Heart left ventricle (tissue), 16 donors: ENCODE measurements around the gene GNB2. TPM values are rescaled to one million over a fixed set of nuclear protein-coding genes. Genes with fewer than 3 reads are reported as not detected.

Experiments used
- ATAC-seq, 4 donors: fragments of 200-7000 bp; cut with Tn5 transposase; one replicate each; pipeline ENCODE4 v1.9.1; 2020 to 2022; ENCODE audit warnings: moderate library complexity in 4 of 4, mild to moderate bottlenecking in 3 of 4, moderate number of reproducible peaks in 1 of 4
- DNase-seq, 5 donors: peaks; one replicate each; pipeline ENCODE4 v3.0.0-alpha.2; 2020
- H3K27ac ChIP-seq, 12 donors: fragments of 200-600 bp; sonication (generic) in 4 of 12; one replicate each; pipeline versions ENCODE4 v1.5.0 to v1.8.0; 2016 to 2022; ENCODE audit warnings: mild to moderate bottlenecking in 2 of 12
- H3K27me3 ChIP-seq, 9 donors: fragments of 200-600 bp; sonication (generic) in 2 of 9; one replicate each; pipeline versions ENCODE4 v1.5.1 to v1.8.0; 2016 to 2022; ENCODE audit warnings: mild to moderate bottlenecking in 3 of 9
- H3K36me3 ChIP-seq, 9 donors: fragments of 200-600 bp; sonication (generic) in 2 of 9; one replicate each; pipeline versions ENCODE4 v1.5.0 to v1.8.0; 2018 to 2022; ENCODE audit warnings: mild to moderate bottlenecking in 2 of 9
- H3K4me1 ChIP-seq, 12 donors: fragments of 200-600 bp; sonication (generic) in 4 of 12; one replicate each; pipeline versions ENCODE4 v1.5.0 to v1.8.0; 2016 to 2022; ENCODE audit warnings: mild to moderate bottlenecking in 3 of 12
- H3K4me3 ChIP-seq, 12 donors: fragments of 200-600 bp; sonication (generic) in 4 of 12; one replicate each; pipeline versions ENCODE4 v1.5.0 to v1.8.0; 2017 to 2022; ENCODE audit warnings: mild to moderate bottlenecking in 9 of 12, moderate library complexity in 4 of 12
- H3K9me3 ChIP-seq, 12 donors: fragments of 200-600 bp; sonication (generic) in 4 of 12; one replicate each; pipeline versions ENCODE4 v1.5.0 to v1.8.0; 2016 to 2022; ENCODE audit warnings: mild to moderate bottlenecking in 1 of 12
- CTCF ChIP-seq, 12 donors: fragments of 200-600 bp; sonication (generic) in 4 of 12; IDR thresholded peaks; one replicate each; pipeline versions ENCODE4 v1.5.0 to v1.8.0; 2018 to 2022; ENCODE audit warnings: antibody characterized with exemption in 12 of 12, mild to moderate bottlenecking in 5 of 12
- POLR2A ChIP-seq, 2 donors: fragments of 450-650 bp; IDR thresholded peaks; one replicate each; pipeline ENCODE4 v1.6.1; 2017; ENCODE audit warnings: antibody characterized with exemption in 2 of 2, mild to moderate bottlenecking in 2 of 2, moderate library complexity in 2 of 2
- WGBS, 4 donors: extraction: QIAGEN DNeasy Blood & Tissue Kit in 2 of 4; methylation state at CpG; one replicate each; pipeline versions ENCODE4 v1.1.5 to v1.1.7; 2013 to 2018; 5-methylcytosine and 5-hydroxymethylcytosine counted together
- intact Hi-C, 10 donors: fragments of 100-400 bp; cut with DNase I; formaldehyde crosslinking; loops; one replicate each; pipeline versions ENCODE4 v1.11.1 to v1.14.2; 2022
- polyA plus RNA-seq, 2 donors: library from polyadenylated mRNA; stranded (reverse); fragments of 200-250 nt; gene quantifications; one replicate each; pipeline ENCODE4 v1.2.3, GENCODE V29; 2013
- total RNA-seq, 9 donors: library from RNA; depleted of rRNA in 2 of 9; stranded (reverse); fragments of >200 nt in 2 of 9; fragmentation: NEBNext Ultra II Directional in 3 of 9; extraction: Animal tissue kit (Norgen Biotek cat#: 25700) in 3 of 9; gene quantifications; one replicate each; pipeline versions ENCODE4 v1.1.0 to v1.2.4, GENCODE V29; 2016 to 2023
- donor health status: ischemic (EF 13 %, LVEDD 7.1; RV severe dilation, severe dysfunction).
- donor health status: healthy with polysubstance abuse.
- donor health status: DM: no; HTN: yes; CAD: no.
- donor health status: DM: no; HTN: no; CAD: no.
- donor health status: ischemic (EF 25% LVEDD 6.9; RV normal size, moderate dysfunction).
- donor health status: ischemic (EF 25% LVEDD 5.7; RV mildly dilated, moderate dysfunction).
- donor health status: healthy.
- donor health status: DM: yes; HTN: yes; CAD: no.
- donor health status: ischemic (EF 35%, LVEDD 5.7; RV mildly dilated, moderate dysfunction).
- donor health status: nonischemic (EF 11% LVEDD 7.7; RV severe dilation, severe dysfunction).
- donor health status: DM: yes; HTN: yes; CAD: no.
- donor health status: PGD.
- donor health status: ischemic (EF 29% LVEDD 5.4; RV normal size, mild dysfunction).
- donor health status: nonischemic (EF 23%, LVEDD 6.1; RV moderate dilation, normal function).

Gene GNB2
- total and polyA plus RNA-seq, 11 donors, result 48.0 to 199 (median 122) TPM

- H3K27ac ChIP-seq, result no peak overlapping the region
- TF ChIP-seq POLR2A (IDR thresholded peaks at IDR 0.05) (no peak), CTCF (IDR thresholded peaks at IDR 0.05) (no peak)
- peaks cover 3 to 66% (median 60%) of the 10 kb centered on the region in 9 donors for H3K36me3 ChIP-seq
- no peak overlapping the region for H3K4me3 ChIP-seq
- ATAC-seq, result no peak
- WGBS, 4 donors, result 78 to 85% (median 82%) methylated on average over 21 to 25 of the region's 25 CpGs
- peak in 1 of 5 donors; percentile 25 for DNase-seq
- intact Hi-C loops, result loop anchor here in 2 of 10 donors (5.0 kb wide), 2 partner anchors 66 to 126 kb away; no protein-coding TSS in a partner anchor
- no peaks in the 10 kb centered on the region for H3K27me3 ChIP-seq
- peaks cover 5 to 51% (median 39%) of the 10 kb centered on the region in 12 donors for H3K4me1 ChIP-seq
- H3K9me3 ChIP-seq, result no peaks in the 10 kb centered on the region
Measured at GRCh38 chr7:100687751-100688300, 14.3 kb downstream of the GNB2 start.

GRCh38 chr7:100688326-100688860 lies 14.9 kb downstream of the GNB2 start:
- H3K36me3 ChIP-seq, result peaks cover 0 to 61% (median 54%) of the 10 kb centered on the region in 9 donors
- intact Hi-C loops, result loop anchor here in 2 of 10 donors (5.0 kb wide), 2 partner anchors 66 to 126 kb away; no protein-coding TSS in a partner anchor
- no peaks in the 10 kb centered on the region for H3K9me3 ChIP-seq
- no peak for DNase-seq
- whole genome bisulfite sequencing, 4 donors, result 80 to 89% (median 84%) methylated on average over 13 to 16 of the region's 16 CpGs
- no peak for ATAC-seq
- H3K4me3 ChIP-seq, result no peak overlapping the region
- peaks cover 5 to 57% (median 44%) of the 10 kb centered on the region in 12 donors for H3K4me1 ChIP-seq
- peak overlapping the region in 1 of 12 donors; percentile 7 for H3K27ac ChIP-seq
- H3K27me3 ChIP-seq, result no peaks in the 10 kb centered on the region
- TF ChIP-seq POLR2A (IDR thresholded peaks at IDR 0.05) (no peak), CTCF (IDR thresholded peaks at IDR 0.05) (no peak)

GRCh38 chr7:100689230-100690135 lies 15.9 kb downstream of the GNB2 start:
- 80 to 84% (median 82%) methylated on average over 14 to 18 of the region's 18 CpGs for WGBS, 4 donors
- DNase-seq (peak in 1 of 5 donors; percentile 54), ATAC-seq (no peak)
- TF ChIP-seq POLR2A (IDR thresholded peaks at IDR 0.05), result no peak
- TF ChIP-seq CTCF (IDR thresholded peaks at IDR 0.05), result no peak
- Histone ChIP-seq H3K27me3 (no peaks in the 10 kb centered on the region), H3K9me3 (no peaks in the 10 kb centered on the region), H3K4me1 (peaks cover 5 to 61% (median 44%) of the 10 kb centered on the region in 12 donors), H3K4me3 (no peak overlapping the region), H3K27ac (peak overlapping the region in 2 of 12 donors; percentile 7 to 38), H3K36me3 (peaks cover 0 to 50% (median 43%) of the 10 kb centered on the region in 9 donors)
- intact Hi-C loops, result loop anchor here (2.0 to 10.0 kb wide), 13 partner anchors 67 to 225 kb away; partner anchors contain the start of genes MOSPD3 (in 3 of the 10), SPACDR (in 2 of the 10), TSC22D4 (in 2 of the 10) and FBXO24 (in 1 of the 10)
